GM04504 (cell line): ENCODE data around the gene DNAJC1.
"Not testable (repeated sequence)": the region's sequence is repeated elsewhere in the genome, so short reads cannot be mapped to it uniquely, and the experiment has no call there.

ENCODE experiments used
- DNase-seq: peaks from one replicate; pipeline ENCODE4 v3.0.0-alpha.2; 2012; ENCODE audit warnings: low read depth

The DNAJC1 gene

DNA sequence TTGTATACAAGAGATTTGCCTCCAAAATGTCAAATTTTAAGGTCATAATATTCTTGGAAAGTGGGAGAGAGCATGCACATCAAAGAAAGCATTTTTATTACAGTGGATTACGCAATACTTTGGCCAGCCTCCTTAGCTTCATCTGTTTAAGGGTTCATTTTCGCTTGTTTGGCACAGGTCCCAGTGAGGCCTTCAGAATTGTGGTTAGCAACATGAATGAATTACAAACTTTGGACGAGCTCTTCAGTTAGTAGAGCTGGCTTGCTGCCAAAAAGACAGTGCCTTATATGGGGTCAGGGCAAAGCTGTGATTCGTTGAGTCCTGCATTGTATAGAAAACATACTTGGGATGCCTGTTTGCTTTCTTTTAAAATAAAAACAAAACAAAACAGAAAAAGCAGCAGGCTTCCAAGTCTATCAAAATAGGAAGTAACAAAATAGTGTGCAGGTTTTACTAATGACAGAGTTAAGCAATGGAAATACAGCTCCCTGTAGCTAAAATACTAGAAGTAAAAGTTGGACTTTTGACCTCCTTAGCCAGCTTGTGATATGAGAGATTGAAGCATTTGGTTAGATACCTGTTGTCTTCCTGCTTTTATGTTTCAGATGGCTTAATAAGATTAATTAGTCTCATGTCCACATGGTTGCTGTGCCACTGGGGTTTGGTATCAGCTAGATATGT, 278.7 kb downstream of the DNAJC1 start:
- DNase-seq, result peak; percentile 99

DNA sequence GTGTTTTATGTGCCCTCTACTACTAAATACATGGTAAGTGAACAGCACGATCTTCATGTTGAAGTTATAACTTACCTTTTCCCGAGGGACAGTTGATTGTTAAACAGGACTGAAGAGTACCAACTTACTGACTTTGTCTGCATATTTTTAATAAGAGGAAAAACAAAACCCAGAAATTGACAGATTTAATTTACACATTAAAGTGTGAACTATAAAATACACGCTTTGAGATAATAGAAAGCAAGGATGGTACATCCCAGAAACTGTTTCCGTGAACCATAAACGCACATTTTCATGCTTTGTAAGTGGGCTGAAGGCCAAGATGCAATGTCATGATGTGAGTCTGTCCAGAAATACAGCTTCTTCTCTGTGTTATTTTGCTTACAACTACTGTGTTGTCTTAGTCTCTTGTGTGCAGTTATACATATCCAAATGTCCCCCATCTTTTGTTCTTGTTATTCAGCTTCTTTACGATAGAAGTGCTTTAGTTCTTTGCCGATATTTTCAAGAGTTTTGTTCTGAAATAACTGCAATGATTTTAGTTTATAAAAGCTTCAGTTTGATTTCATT, 279.4 kb downstream of the DNAJC1 start:
- DNase-seq, result no peak

- no peak for DNase-seq
These were observed 281.3 kb downstream of the DNAJC1 start for GRCh38 chr10:21722209-21722608.

GRCh38 chr10:21721000-21721665, 282.4 kb downstream of the DNAJC1 start:
- DNase-seq, result no peak

DNA sequence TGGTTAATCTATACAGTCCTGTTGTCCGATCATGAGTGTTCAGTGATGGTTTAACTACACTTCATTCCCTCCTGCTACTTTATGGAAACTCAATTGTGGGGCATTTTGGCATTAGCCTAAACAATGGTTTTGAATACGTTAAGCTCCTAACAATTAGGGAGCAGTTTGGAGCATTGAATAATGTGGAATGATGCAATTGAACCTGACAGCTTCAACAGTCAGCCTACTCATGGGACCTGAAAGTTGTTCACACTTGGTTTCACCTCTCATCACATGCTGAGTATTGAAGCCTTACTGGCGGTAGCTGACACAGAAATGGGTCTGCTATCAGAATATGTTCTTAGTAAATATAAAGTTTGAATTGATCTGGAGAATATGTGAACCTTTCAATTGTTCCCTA, 283.4 kb downstream of the DNAJC1 start:
- DNase-seq, result no peak

GRCh38 chr10:21719502-21719901, 284.0 kb downstream of the DNAJC1 start:
- DNase-seq, result no peak

GRCh38 chr10:21717437-21718054, 286.0 kb downstream of the DNAJC1 start:
- not testable (repeated sequence) for DNase-seq

DNA sequence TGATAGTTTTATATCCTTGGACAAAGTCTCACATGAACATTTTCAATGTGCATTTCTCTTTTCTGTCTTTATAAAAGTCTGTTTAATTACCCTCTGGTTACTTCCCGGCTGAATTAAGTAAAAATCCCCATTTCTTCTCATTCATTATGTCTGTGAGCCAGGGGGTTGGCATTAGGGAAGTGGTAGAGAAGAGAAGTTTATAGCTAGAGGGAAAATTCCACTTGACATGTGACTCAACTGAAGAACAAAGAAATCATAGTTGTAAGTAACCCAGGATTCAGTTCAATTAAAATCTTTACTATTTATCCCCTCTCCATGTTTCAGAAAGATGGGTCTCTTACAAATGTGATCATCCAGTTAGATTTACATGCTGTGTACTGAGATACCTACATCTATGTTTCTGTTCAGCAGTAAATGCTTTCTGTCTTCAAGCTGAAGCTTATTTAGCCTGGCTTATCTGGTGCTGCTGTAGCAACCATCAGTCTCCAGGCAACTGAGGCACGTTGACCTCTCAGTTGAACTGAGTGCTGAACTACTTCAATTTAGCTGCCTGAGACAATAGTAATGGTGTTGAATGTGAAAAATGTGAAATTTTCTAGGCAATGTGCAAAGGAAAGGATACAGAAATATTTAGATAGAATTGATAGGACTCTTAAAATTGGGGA, 287.9 kb downstream of the DNAJC1 start:
- no peak for DNase-seq

DNA sequence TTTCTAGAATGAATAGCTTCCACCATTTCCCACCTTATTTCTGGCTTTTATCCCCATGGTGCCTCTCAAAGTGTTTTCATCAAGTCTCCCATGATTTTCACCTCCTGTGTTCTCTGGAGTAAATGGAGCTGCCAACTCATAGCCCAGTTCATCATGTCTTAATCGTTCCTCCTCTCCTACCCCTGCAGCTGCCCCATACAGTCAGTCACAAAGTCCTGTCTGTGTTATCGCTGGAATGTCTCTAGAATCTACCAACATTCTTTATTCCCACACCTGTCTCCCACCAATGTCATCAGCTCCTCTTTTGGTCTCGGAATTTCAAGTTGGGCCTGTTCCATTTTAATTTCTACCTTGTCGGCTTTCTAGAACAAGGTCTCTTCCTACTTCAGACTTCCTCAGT, 290.6 kb downstream of the DNAJC1 start:
- DNase-seq, result no peak

DNA sequence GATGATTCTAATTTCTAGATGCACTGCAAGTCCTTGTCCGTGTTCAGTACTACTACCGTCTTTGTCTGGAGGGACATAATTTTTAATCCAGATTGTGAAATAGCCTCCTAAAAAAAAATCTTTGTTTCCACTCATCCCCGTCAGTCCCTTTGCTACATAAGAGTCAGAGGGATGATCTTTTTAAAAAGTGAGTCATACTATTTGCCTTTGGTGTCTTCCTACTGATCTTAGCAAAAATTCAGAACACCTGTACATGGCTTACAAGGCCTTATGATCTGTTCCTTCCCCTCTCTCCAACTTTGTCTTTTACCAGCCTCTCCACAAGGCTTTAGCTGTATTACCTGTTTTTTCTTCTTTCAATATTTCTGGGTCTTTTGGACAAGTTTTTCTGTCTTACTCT, 296.0 kb downstream of the DNAJC1 start:
- DNase-seq, result no peak
